ENCODE measurements around the gene WDR37. TPM values are rescaled to one million over a fixed set of nuclear protein-coding genes. Genes with fewer than 3 reads are reported as not detected.

The WDR37 gene
- total RNA-seq, 2 donors from 2014 or later: 23.6 to 29.7 TPM

Other genes with a start within 250 kb of the WDR37 start
- 10 to 100 TPM; 59.4 to 72.9 TPM for gene LARP4B, start 124.7 kb upstream of the WDR37 start, total RNA-seq
- 10 to 100 TPM; 44.4 to 52.7 TPM for gene GTPBP4, start 68.0 kb upstream of the WDR37 start, total RNA-seq
- gene IDI2, start 30.5 kb upstream of the WDR37 start, total RNA-seq: not detected
- 100 to 1,000 TPM; 116 to 134 TPM for gene IDI1, start 7.3 kb upstream of the WDR37 start, total RNA-seq

Data from T-helper 17 cell (primary cell).